GM12878 (cell line): ENCODE measurements around the gene SORCS2. TPM values are rescaled to one million over a fixed set of nuclear protein-coding genes. Genes with fewer than 3 reads are reported as not detected.

Experiments used
- ATAC-seq: fragments of 200-7000 bp; cut with Tn5 transposase; 3 replicates; pipeline ENCODE4 v1.9.1; 2020; ENCODE audit warnings: mild to moderate bottlenecking, moderate library complexity
- BruUV-seq: library from RNA; stranded (reverse); fragments of 400-500 nt; replicated peaks from 2 replicates; lab custom pipeline; 2021; lab: Mats Ljungman, UMichigan
- CTCF ChIA-PET: fragments of 300-600 bp; sonication (Branson Sonifier 250); formaldehyde crosslinking; extraction: SDS; loops from one replicate; lab custom pipeline; 2021; ENCODE audit warnings: inconsistent platforms; lab: Yijun Ruan, JAX
- POLR2A ChIA-PET: fragments of 350-600 bp; formaldehyde crosslinking; extraction: SDS; loops from one replicate; lab custom pipeline; 2021; ENCODE audit warnings: inconsistent platforms; lab: Charles Lee
- RAD21 ChIA-PET: fragments of 300-600 bp; sonication (Branson Sonifier 250); formaldehyde crosslinking; loops from one replicate; lab custom pipeline; 2023; ENCODE audit warnings: antibody characterized with exemption; ENCODE audit not compliant: unreplicated experiment; lab: Charles Lee
- SMC1A ChIA-PET: fragments of 300-600 bp; sonication (Branson Sonifier 250); formaldehyde crosslinking; loops from one replicate; lab custom pipeline; 2023; ENCODE audit not compliant: unreplicated experiment, uncharacterized antibody; lab: Charles Lee
- DNase-seq: peaks from one replicate; pipeline ENCODE4 v3.0.0-alpha.2; 2011; ENCODE audit warnings: low read depth, low spot score
- FAIRE-seq: peaks from 3 replicates; lab custom pipeline; 2011; peaks lifted over from hg19 to GRCh38; lab: Jason Lieb, UNC
- H2AFZ ChIP-seq: 2 replicates; pipeline ENCODE4 v1.6.0; 2011; ENCODE audit warnings: low read depth, low read length, control low read depth; ENCODE audit not compliant: control insufficient read depth
- H3K27ac ChIP-seq: 2 replicates; pipeline ENCODE4 v1.5.1; 2011; ENCODE audit warnings: control low read depth; ENCODE audit not compliant: control insufficient read depth, insufficient read depth
- H3K27me3 ChIP-seq, 2 experiments: replicated peaks in 1 of 2; 2 replicates each; pipeline versions ENCODE4 v1.6.0 to v1.6.1; 2011; ENCODE audit warnings: low read length in 1 of 2; ENCODE audit not compliant: control insufficient read depth in 2 of 2, insufficient read depth in 2 of 2
- H3K36me3 ChIP-seq, 2 experiments: 2 replicates each; pipeline ENCODE4 v1.5.1; 2011; ENCODE audit warnings: low read length in 1 of 2; ENCODE audit not compliant: control insufficient read depth in 2 of 2, insufficient read depth in 2 of 2
- H3K4me1 ChIP-seq: 2 replicates; pipeline ENCODE4 v1.6.1; 2011; ENCODE audit warnings: mild to moderate bottlenecking, low read length, moderate library complexity, mixed read lengths; ENCODE audit not compliant: control insufficient read depth, insufficient read depth
- H3K4me2 ChIP-seq: 2 replicates; pipeline ENCODE4 v1.6.0; 2011; ENCODE audit warnings: control low read depth; ENCODE audit not compliant: control insufficient read depth, insufficient read depth
- H3K4me3 ChIP-seq: fragments of 200-600 bp; sonication (generic); 2 replicates; pipeline ENCODE4 v1.5.1; 2016
- H3K79me2 ChIP-seq: 2 replicates; pipeline ENCODE4 v1.6.0; 2011; ENCODE audit warnings: low read length; ENCODE audit not compliant: control insufficient read depth, insufficient read depth
- H3K9ac ChIP-seq: 2 replicates; pipeline ENCODE4 v1.8.0; 2011; ENCODE audit warnings: low read length, control low read depth, mixed read lengths; ENCODE audit not compliant: control insufficient read depth, insufficient read depth
- H3K9me3 ChIP-seq: replicated peaks from 3 replicates; pipeline ENCODE4 v1.5.1; 2011; ENCODE audit warnings: mild to moderate bottlenecking, low read length; ENCODE audit not compliant: control insufficient read depth, insufficient read depth
- H4K20me1 ChIP-seq: 2 replicates; pipeline ENCODE4 v1.6.0; 2011; ENCODE audit not compliant: control insufficient read depth, insufficient read depth
- CBX3 ChIP-seq: fragments of 200-600 bp; sonication (generic); IDR thresholded peaks from 2 replicates; pipeline ENCODE4 v1.6.1; 2016; ENCODE audit warnings: low read depth, borderline replicate concordance
- E4F1 ChIP-seq: fragments of 450-650 bp; IDR thresholded peaks from 2 replicates; pipeline ENCODE4 v1.6.1; 2018; ENCODE audit warnings: borderline replicate concordance, mild to moderate bottlenecking; ENCODE audit not compliant: partially characterized antibody
- EP300 ChIP-seq, 2 experiments: fragments of 150-350 bp in 1 of 2; IDR thresholded peaks; 2 replicates each; pipeline ENCODE4 v1.6.1; 2011 to 2012; ENCODE audit warnings: low read depth in 2 of 2, low read length in 2 of 2, borderline replicate concordance in 1 of 2, improper control_type of control experiment in 1 of 2, inconsistent platforms in 1 of 2; ENCODE audit not compliant: control insufficient read depth in 1 of 2
- FOS ChIP-seq: IDR thresholded peaks from 3 replicates; pipeline ENCODE4 v1.6.1; 2011; ENCODE audit warnings: borderline replicate concordance; ENCODE audit not compliant: insufficient read length; ENCODE audit errors: extremely low read depth
- GATAD2B ChIP-seq: fragments of 450-650 bp; conservative IDR thresholded peaks from 2 replicates; pipeline ENCODE4 v1.6.1; 2017; ENCODE audit warnings: low read depth, mild to moderate bottlenecking, moderate library complexity
- IKZF1 ChIP-seq: fragments of 450-650 bp; conservative IDR thresholded peaks from 2 replicates; pipeline ENCODE4 v1.6.1; 2017; ENCODE audit warnings: antibody characterized with exemption, mild to moderate bottlenecking
- IRF4 ChIP-seq: IDR thresholded peaks from 2 replicates; pipeline ENCODE4 v1.6.1; 2011; ENCODE audit warnings: low read depth, low read length
- KDM1A ChIP-seq: fragments of 200-600 bp; sonication (generic); IDR thresholded peaks from 2 replicates; pipeline ENCODE4 v1.6.1; 2016; ENCODE audit warnings: borderline replicate concordance
- MAX ChIP-seq: IDR thresholded peaks from 2 replicates; pipeline ENCODE4 v1.6.1; 2012; ENCODE audit warnings: low read depth, low read length, improper control_type of control experiment
- MEF2B ChIP-seq: fragments of 450-650 bp; IDR thresholded peaks from 2 replicates; pipeline ENCODE4 v1.6.1; 2018; ENCODE audit warnings: mild to moderate bottlenecking, moderate library complexity; ENCODE audit not compliant: partially characterized antibody, poor library complexity, severe bottlenecking
- MTA2 ChIP-seq: fragments of 450-650 bp; IDR thresholded peaks from 2 replicates; pipeline ENCODE4 v1.6.1; 2016; ENCODE audit warnings: low read depth, mild to moderate bottlenecking, moderate library complexity
- NFIC ChIP-seq: IDR thresholded peaks from 2 replicates; pipeline ENCODE4 v1.6.1; 2012; ENCODE audit warnings: low read depth, mild to moderate bottlenecking, inconsistent platforms, low read length, moderate library complexity
- PAX8 ChIP-seq: fragments of 450-650 bp; IDR thresholded peaks from 2 replicates; pipeline ENCODE4 v1.6.1; 2017; ENCODE audit warnings: mild to moderate bottlenecking, moderate library complexity
- RBBP5 ChIP-seq: fragments of 200-600 bp; sonication (generic); conservative IDR thresholded peaks from 2 replicates; pipeline ENCODE4 v1.6.1; 2016
- YY1 ChIP-seq: IDR thresholded peaks from 2 replicates; pipeline ENCODE4 v1.6.1; 2011; ENCODE audit warnings: low read depth, mild to moderate bottlenecking, low read length
- ZZZ3 ChIP-seq: IDR thresholded peaks from 2 replicates; pipeline ENCODE4 v1.6.1; 2011; ENCODE audit warnings: low read depth; ENCODE audit not compliant: control insufficient read depth, insufficient read length
- WGBS: methylation state at CpG from one replicate; pipeline ENCODE4 v1.1.6; 2016; ENCODE audit warnings: low lambda C conversion rate; ENCODE audit not compliant: insufficient replicate concordance, insufficient coverage; ENCODE audit errors: missing lambda C conversion rate; 5-methylcytosine and 5-hydroxymethylcytosine counted together
- in situ Hi-C: fragments of 300-500 bp; cut with MboI; formaldehyde crosslinking; loops from 9 replicates; pipeline ENCODE4 v1.14.3; 2018; ENCODE audit warnings: mixed read lengths
- intact Hi-C: fragments of 100-400 bp; cut with micrococcal nuclease; formaldehyde crosslinking; loops from one replicate; pipeline ENCODE4 v1.14.2; 2022; ENCODE audit not compliant: unreplicated experiment
- polyA plus RNA-seq, 11 experiments: library from polyadenylated mRNA; depleted of rRNA in 4 of 11; unstranded in 6 of 11; stranded (reverse) in 5 of 11; fragments of >200 nt; fragmentation: Nextera tagmentation in 4 of 11; fragmentation: Illumina TruSeq in 1 of 11; extraction: Ambion mirVana in 4 of 11; extraction: Trizol in 1 of 11; gene quantifications; 1 replicate in 1 of 11; 2 replicates in 10 of 11; pipeline versions ENCODE4 v1.2.1 to v1.2.3, GENCODE V29; 2011 to 2016; ENCODE audit warnings: inconsistent platforms in 2 of 11, missing spikeins in 2 of 11, low read depth in 1 of 11
- total RNA-seq, 4 experiments: library from RNA; depleted of rRNA in 3 of 4; stranded (reverse); fragments of >200 nt in 3 of 4; fragmentation: Illumina TruSeq in 1 of 4; extraction: Trizol in 1 of 4; gene quantifications; 2 replicates each; pipeline versions ENCODE4 v1.2.1 to v1.2.3, GENCODE V29; 2013 to 2021

The SORCS2 gene
- total and polyA plus RNA-seq, 10 of the 15 experiments (the other 5 are each of a cell fraction or from before 2014, with no cell fraction given), result 0.01 to 0.15 (median 0.05) TPM; not detected in 5

- ChIA-PET RAD21 (no interaction called here), CTCF (no interaction called here), SMC1A (interaction anchor here (0.6 kb wide), 1 partner anchor 1556 kb away, joined by 3 read pairs; no protein-coding TSS in a partner anchor), POLR2A (no interaction called here)
- WGBS, result 16% methylated on average over 6 of the region's 6 CpGs
- Histone ChIP-seq H3K4me1 (no peaks in the 10 kb centered on the region), H3K4me3 (no peak overlapping the region), H3K27ac (no peak overlapping the region), H3K9me3 (peaks cover 9% of the 10 kb centered on the region; the same call in 1 of the 3 replicates), H3K9ac (no peak overlapping the region), H3K4me2 (no peak overlapping the region), H4K20me1 (no peaks in the 10 kb centered on the region), H3K79me2 (no peaks in the 10 kb centered on the region), H2AFZ (no peak overlapping the region), H3K36me3 (no peaks in the 10 kb centered on the region), H3K27me3 (peaks cover 0 to 11% of the 10 kb centered on the region in 2 experiments; a peak in 2 of 4 replicates)
- in situ Hi-C loops (no loop called here), intact Hi-C loops (no loop called here)
- TF ChIP-seq RBBP5, result no peak
- TF ChIP-seq MTA2, result no peak
- no peak for TF ChIP-seq MEF2B
- TF ChIP-seq NFIC, result no peak
- no peak for TF ChIP-seq GATAD2B
- no peak for TF ChIP-seq KDM1A
- no peak for TF ChIP-seq IKZF1
- no peak for TF ChIP-seq CBX3
- no peak for ATAC-seq
- no peak for DNase-seq
- BruUV-seq, result no TSS peak
- FAIRE-seq, result no peak
These were observed 69.2 kb downstream of the SORCS2 start for GRCh38 chr4:7261536-7261935.

- Histone ChIP-seq H3K4me3 (no peak overlapping the region), H3K79me2 (no peaks in the 10 kb centered on the region), H3K4me2 (no peak overlapping the region), H3K9me3 (peaks cover 9% of the 10 kb centered on the region; the same call in 1 of the 3 replicates), H3K27me3 (peaks cover 0 to 12% of the 10 kb centered on the region in 2 experiments; a peak in 2 of 4 replicates), H3K4me1 (no peaks in the 10 kb centered on the region), H3K27ac (no peak overlapping the region), H3K36me3 (no peaks in the 10 kb centered on the region), H3K9ac (no peak overlapping the region), H4K20me1 (no peaks in the 10 kb centered on the region), H2AFZ (no peak overlapping the region)
- in situ Hi-C loops, result no loop called here
- no TSS peak for BruUV-seq
- no peak for DNase-seq
- ChIA-PET SMC1A (interaction anchor here (0.6 kb wide), 1 partner anchor 1557 kb away, joined by 3 read pairs; no protein-coding TSS in a partner anchor), CTCF (no interaction called here), POLR2A (no interaction called here), RAD21 (no interaction called here)
- no peak for FAIRE-seq
- ATAC-seq, result no peak
- WGBS, result 0% methylated on average over 1 of the region's 1 CpG
- intact Hi-C loops, result no loop called here
- no peak for TF ChIP-seq PAX8
- no peak for TF ChIP-seq YY1
- TF ChIP-seq E4F1, result no peak
- TF ChIP-seq IRF4, result no peak
- no peak for TF ChIP-seq FOS
- TF ChIP-seq ZZZ3, result no peak
- no peak for TF ChIP-seq MAX
- TF ChIP-seq EP300 (IDR thresholded peaks at IDR 0.05; ENCODE audit: borderline replicate concordance in 1 of 2, control insufficient read depth in 1 of 2, low read depth in 2 of 2, low read length in 2 of 2), result no peak
These were observed 69.8 kb downstream of the SORCS2 start for GRCh38 chr4:7262134-7262533.
